HepG2 (cell line): ENCODE results near the gene NSFL1C. TPM values are rescaled to one million over a fixed set of nuclear protein-coding genes. Genes with fewer than 3 reads are reported as not detected.

ENCODE experiments used
- BRCA1 ChIP-seq: sonication (generic); formaldehyde crosslinking; IDR thresholded peaks from 2 replicates; pipeline ENCODE4 v1.4.0; 2020; ENCODE audit warnings: missing genetic modification reagents
- GABPB1 ChIP-seq: IDR thresholded peaks from 2 replicates; pipeline ENCODE4 v1.6.1; 2016; ENCODE audit warnings: mild to moderate bottlenecking, missing genetic modification reagents, moderate library complexity, missing compliant biosample characterization
- GTF2F1 ChIP-seq: fragments of 150-350 bp; IDR thresholded peaks from 2 replicates; pipeline ENCODE4 v1.6.1; 2014; ENCODE audit warnings: low read length
- HDAC6 ChIP-seq: fragments of 200-600 bp; sonication (generic); IDR thresholded peaks from 2 replicates; pipeline ENCODE4 v1.7.0; 2017; ENCODE audit warnings: mild to moderate bottlenecking, antibody characterized with exemption, low read length, low read depth
- HNF4A ChIP-seq: sonication (generic); formaldehyde crosslinking; IDR thresholded peaks from 2 replicates; pipeline ENCODE4 v1.4.0; 2020; ENCODE audit warnings: missing genetic modification reagents
- ISL2 ChIP-seq: sonication (generic); formaldehyde crosslinking; IDR thresholded peaks from 2 replicates; pipeline ENCODE4 v1.5.0; 2020; ENCODE audit warnings: missing genetic modification reagents
- JUNB ChIP-seq: sonication (generic); formaldehyde crosslinking; IDR thresholded peaks from 2 replicates; pipeline ENCODE4 v1.8.0; 2022; ENCODE audit warnings: missing genetic modification reagents, mild to moderate bottlenecking, borderline replicate concordance
- JUND ChIP-seq: sonication (generic); formaldehyde crosslinking; IDR thresholded peaks from 2 replicates; pipeline ENCODE4 v1.8.0; 2022; ENCODE audit warnings: mild to moderate bottlenecking, missing genetic modification reagents
- MAF1 ChIP-seq: sonication (generic); formaldehyde crosslinking; IDR thresholded peaks from 2 replicates; pipeline ENCODE4 v1.5.0; 2020; ENCODE audit warnings: missing genetic modification reagents, borderline replicate concordance
- POLR2AphosphoS5 ChIP-seq: IDR thresholded peaks from 2 replicates; pipeline ENCODE4 v1.6.1; 2012; ENCODE audit warnings: low read depth, low read length
- SALL2 ChIP-seq: sonication (generic); formaldehyde crosslinking; IDR thresholded peaks from 2 replicates; pipeline ENCODE4 v1.8.1; 2023; ENCODE audit warnings: mild to moderate bottlenecking, missing genetic modification reagents, inconsistent platforms
- ZFX ChIP-seq: sonication (generic); formaldehyde crosslinking; IDR thresholded peaks from 2 replicates; pipeline ENCODE4 v1.4.0; 2020; ENCODE audit warnings: mild to moderate bottlenecking, low read depth, missing genetic modification reagents, moderate library complexity
- ZFYVE20 ChIP-seq: sonication (generic); formaldehyde crosslinking; IDR thresholded peaks from 2 replicates; pipeline ENCODE4 v1.8.0; 2023; ENCODE audit warnings: low read depth, mild to moderate bottlenecking, moderate library complexity, missing genetic modification reagents, borderline replicate concordance
- ZNF17 ChIP-seq: sonication (generic); formaldehyde crosslinking; IDR thresholded peaks from 2 replicates; pipeline ENCODE4 v1.5.0; 2020; ENCODE audit warnings: mild to moderate bottlenecking, missing genetic modification reagents
- ZNF232 ChIP-seq: sonication (generic); formaldehyde crosslinking; IDR thresholded peaks from 2 replicates; pipeline ENCODE4 v1.4.0; 2020; ENCODE audit warnings: missing genetic modification reagents, borderline replicate concordance
- ZNF3 ChIP-seq: IDR thresholded peaks from 2 replicates; pipeline ENCODE4 v1.7.0; 2017; ENCODE audit warnings: inconsistent platforms
- ZNF589 ChIP-seq: sonication (generic); formaldehyde crosslinking; conservative IDR thresholded peaks from 2 replicates; pipeline ENCODE4 v1.8.0; 2022; ENCODE audit warnings: mild to moderate bottlenecking, moderate library complexity, missing genetic modification reagents
- ZNF616 ChIP-seq: sonication (generic); formaldehyde crosslinking; IDR thresholded peaks from 2 replicates; pipeline ENCODE4 v1.5.0; 2020; ENCODE audit warnings: low read depth, mild to moderate bottlenecking, missing genetic modification reagents
- ZNF652 ChIP-seq: IDR thresholded peaks from 2 replicates; pipeline ENCODE4 v1.6.1; 2016; ENCODE audit warnings: low read depth, borderline replicate concordance
- polyA plus RNA-seq, 8 experiments: library from polyadenylated mRNA; depleted of rRNA in 3 of 8; stranded (reverse) in 7 of 8; unstranded in 1 of 8; fragments of >200 nt; fragmentation: Illumina TruSeq in 4 of 8; extraction: Trizol in 4 of 8; gene quantifications; 2 replicates each; pipeline versions ENCODE4 v1.2.1 to v1.2.3, GENCODE V29; 2011 to 2016; ENCODE audit warnings: low read depth in 4 of 8, missing spikeins in 1 of 8, mixed read lengths in 1 of 8; ENCODE audit not compliant: insufficient read depth in 1 of 8
- total RNA-seq, 5 experiments: library from RNA; depleted of rRNA; stranded (reverse); fragments of >200 nt; fragmentation: Illumina TruSeq; extraction: Trizol; gene quantifications; 2 replicates each; pipeline ENCODE4 v1.2.3, GENCODE V29; 2016; ENCODE audit warnings: low read depth in 1 of 5
- TF ChIP-seq, protein P1 (sequence below): sonication (generic); formaldehyde crosslinking; IDR thresholded peaks from 2 replicates; pipeline ENCODE4 v1.8.1; 2023; ENCODE audit warnings: mild to moderate bottlenecking, missing genetic modification reagents
- TF ChIP-seq, protein P2 (sequence below): sonication (generic); formaldehyde crosslinking; conservative IDR thresholded peaks from 2 replicates; pipeline ENCODE4 v1.4.0; 2020; ENCODE audit warnings: missing genetic modification reagents
- TF ChIP-seq, protein P3 (sequence below): sonication (generic); formaldehyde crosslinking; IDR thresholded peaks from 2 replicates; pipeline ENCODE4 v1.4.0; 2020; ENCODE audit warnings: missing genetic modification reagents
- TF ChIP-seq, protein P4 (sequence below): IDR thresholded peaks from 2 replicates; pipeline ENCODE4 v1.6.1; 2018; ENCODE audit warnings: missing genetic modification reagents, mild to moderate bottlenecking, missing compliant biosample characterization
- TF ChIP-seq, protein P5 (sequence below): sonication (generic); formaldehyde crosslinking; IDR thresholded peaks from 2 replicates; pipeline ENCODE4 v1.8.1; 2023; ENCODE audit warnings: mild to moderate bottlenecking, missing genetic modification reagents, borderline replicate concordance

The NSFL1C gene
- total and polyA plus RNA-seq, 2 of the 13 experiments (the other 11 are each of a cell fraction or from before 2014, with no cell fraction given): 22.9 to 62.7 TPM

DNA sequence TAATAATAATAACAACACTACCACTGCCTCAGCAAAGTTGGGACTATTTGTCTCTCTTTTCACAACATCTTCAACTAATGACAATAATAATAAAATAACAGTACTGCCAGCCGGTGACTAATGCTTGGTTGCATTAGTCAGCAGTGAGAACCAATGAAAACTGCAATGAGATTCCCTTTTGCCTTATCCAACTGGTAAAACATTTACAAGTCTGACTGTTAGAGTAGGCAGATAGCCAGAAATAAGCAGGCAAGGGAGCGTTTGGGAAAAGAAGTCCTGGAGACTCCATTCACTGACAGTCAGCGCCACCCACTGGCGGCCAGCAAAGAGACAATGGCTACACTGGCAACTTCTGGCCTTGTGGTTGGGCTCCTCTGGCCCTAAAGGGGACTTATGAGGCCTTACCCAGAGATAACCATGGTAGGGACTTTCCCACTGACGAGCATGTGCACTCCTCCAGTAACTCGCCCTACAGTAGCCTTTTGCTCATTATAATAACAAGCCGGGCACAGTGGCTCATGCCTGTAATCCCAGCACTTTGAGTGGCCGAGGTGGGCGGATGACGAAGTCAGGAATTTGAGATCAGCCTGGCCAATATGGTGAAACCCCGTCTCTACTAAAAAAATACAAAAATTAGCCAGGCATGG, 3.4 kb upstream of the NSFL1C start (continued):
- TF ChIP-seq GTF2F1: 0 out of 2 replicates have a peak, but pooled peaks have one; percentile 36
- no peak for TF ChIP-seq HDAC6
- TF ChIP-seq ZNF3 (CRISPR knock-in tag): no peak
- TF ChIP-seq, protein P1, sequence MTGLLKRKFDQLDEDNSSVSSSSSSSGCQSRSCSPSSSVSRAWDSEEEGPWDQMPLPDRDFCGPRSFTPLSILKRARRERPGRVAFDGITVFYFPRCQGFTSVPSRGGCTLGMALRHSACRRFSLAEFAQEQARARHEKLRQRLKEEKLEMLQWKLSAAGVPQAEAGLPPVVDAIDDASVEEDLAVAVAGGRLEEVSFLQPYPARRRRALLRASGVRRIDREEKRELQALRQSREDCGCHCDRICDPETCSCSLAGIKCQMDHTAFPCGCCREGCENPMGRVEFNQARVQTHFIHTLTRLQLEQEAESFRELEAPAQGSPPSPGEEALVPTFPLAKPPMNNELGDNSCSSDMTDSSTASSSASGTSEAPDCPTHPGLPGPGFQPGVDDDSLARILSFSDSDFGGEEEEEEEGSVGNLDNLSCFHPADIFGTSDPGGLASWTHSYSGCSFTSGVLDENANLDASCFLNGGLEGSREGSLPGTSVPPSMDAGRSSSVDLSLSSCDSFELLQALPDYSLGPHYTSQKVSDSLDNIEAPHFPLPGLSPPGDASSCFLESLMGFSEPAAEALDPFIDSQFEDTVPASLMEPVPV (CRISPR knock-in tag): no peak
- TF ChIP-seq ISL2 (CRISPR knock-in tag): 0 out of 2 replicates have a peak, but pooled peaks have one; percentile 48
- TF ChIP-seq, protein P2, sequence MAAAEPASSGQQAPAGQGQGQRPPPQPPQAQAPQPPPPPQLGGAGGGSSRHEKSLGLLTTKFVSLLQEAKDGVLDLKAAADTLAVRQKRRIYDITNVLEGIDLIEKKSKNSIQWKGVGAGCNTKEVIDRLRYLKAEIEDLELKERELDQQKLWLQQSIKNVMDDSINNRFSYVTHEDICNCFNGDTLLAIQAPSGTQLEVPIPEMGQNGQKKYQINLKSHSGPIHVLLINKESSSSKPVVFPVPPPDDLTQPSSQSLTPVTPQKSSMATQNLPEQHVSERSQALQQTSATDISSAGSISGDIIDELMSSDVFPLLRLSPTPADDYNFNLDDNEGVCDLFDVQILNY: no peak
- peak; percentile 51; the same call in 1 of the 2 replicates for TF ChIP-seq BRCA1
- no peak; the same call in 1 of the 2 replicates for TF ChIP-seq SALL2 (CRISPR knock-in tag)
- TF ChIP-seq JUNB (CRISPR knock-in tag): no peak
- TF ChIP-seq ZNF652 (CRISPR knock-in tag): peak; percentile 53; the same call in 1 of the 2 replicates
- TF ChIP-seq, protein P3, sequence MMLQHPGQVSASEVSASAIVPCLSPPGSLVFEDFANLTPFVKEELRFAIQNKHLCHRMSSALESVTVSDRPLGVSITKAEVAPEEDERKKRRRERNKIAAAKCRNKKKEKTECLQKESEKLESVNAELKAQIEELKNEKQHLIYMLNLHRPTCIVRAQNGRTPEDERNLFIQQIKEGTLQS: no peak
- peak; percentile 86 for TF ChIP-seq ZFX (CRISPR knock-in tag)
- TF ChIP-seq GABPB1 (CRISPR knock-in tag): peak; percentile 49; the same call in 1 of the 2 replicates
- TF ChIP-seq, protein P4, sequence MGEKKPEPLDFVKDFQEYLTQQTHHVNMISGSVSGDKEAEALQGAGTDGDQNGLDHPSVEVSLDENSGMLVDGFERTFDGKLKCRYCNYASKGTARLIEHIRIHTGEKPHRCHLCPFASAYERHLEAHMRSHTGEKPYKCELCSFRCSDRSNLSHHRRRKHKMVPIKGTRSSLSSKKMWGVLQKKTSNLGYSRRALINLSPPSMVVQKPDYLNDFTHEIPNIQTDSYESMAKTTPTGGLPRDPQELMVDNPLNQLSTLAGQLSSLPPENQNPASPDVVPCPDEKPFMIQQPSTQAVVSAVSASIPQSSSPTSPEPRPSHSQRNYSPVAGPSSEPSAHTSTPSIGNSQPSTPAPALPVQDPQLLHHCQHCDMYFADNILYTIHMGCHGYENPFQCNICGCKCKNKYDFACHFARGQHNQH (CRISPR knock-in tag): peak; percentile 91; the same call in 1 of the 2 replicates
- TF ChIP-seq ZNF589: no peak
- TF ChIP-seq ZFYVE20 (CRISPR knock-in tag): no peak
- TF ChIP-seq, protein P5, sequence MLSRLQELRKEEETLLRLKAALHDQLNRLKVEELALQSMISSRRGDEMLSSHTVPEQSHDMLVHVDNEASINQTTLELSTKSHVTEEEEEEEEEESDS (CRISPR knock-in tag): peak; percentile 23; the same call in 1 of the 2 replicates
- no peak for TF ChIP-seq POLR2AphosphoS5
- no peak for TF ChIP-seq ZNF616 (CRISPR knock-in tag)
- TF ChIP-seq MAF1: no peak
- 0 out of 2 replicates have a peak, but pooled peaks have one; percentile 3 for TF ChIP-seq HNF4A (CRISPR knock-in tag)
- no peak for TF ChIP-seq ZNF17 (CRISPR knock-in tag)
- no peak for TF ChIP-seq JUND
- peak; percentile 79; the same call in 1 of the 2 replicates for TF ChIP-seq ZNF232 (CRISPR knock-in tag)
